Islet precursor cell (in vitro differentiated cells): Measurements from ENCODE around the gene UNC93A.
"Not testable (repeated sequence)": the region's sequence is repeated elsewhere in the genome, so short reads cannot be mapped to it uniquely, and the experiment has no call there.

Experiments used
- DNase-seq: peaks from one replicate; pipeline ENCODE4 v3.0.0-alpha.2; 2018

Gene UNC93A

DNA sequence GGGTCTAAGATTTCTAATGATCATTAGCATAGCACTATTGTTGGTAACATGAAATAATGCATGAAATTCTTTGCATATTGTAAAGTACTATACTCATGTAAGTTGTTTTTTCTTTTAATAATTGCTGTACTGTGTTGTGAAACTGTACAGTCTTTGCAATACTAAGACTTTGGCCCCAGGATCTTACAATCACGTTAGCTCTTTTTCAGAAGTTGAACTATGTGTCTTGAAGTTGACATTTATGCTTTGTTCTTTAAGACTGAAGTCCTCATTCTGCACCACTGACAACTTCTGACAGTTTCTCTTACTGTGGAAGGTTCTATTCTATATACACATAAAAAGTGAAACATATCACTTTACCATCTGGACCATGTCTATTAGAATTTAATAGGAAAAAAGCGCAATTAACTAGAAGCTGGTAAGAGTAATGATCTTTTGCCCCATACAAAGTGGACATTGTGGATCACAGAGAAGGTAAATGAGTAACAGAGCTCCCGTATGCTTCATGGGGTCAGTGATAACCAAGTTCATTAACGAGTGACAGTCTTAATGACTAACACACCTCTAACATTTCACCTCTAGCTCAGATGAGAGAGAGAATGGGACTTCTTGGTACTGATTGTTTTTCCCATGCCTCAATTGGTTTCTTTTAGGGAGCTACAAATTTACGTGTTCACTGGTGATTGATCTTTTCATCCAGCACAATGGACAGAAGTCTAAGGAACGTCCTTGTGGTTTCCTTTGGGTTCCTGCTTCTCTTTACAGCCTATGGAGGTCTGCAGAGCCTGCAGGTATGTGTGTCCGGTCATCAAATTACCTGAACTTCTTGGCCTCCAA lies at the start of gene UNC93A:
Gene UNC93A (plus strand): TSS at position 530 of the 837 bp plus-strand sequence. CDS start 175 bp downstream, at position 705.
- DNase-seq = no peak

DNA sequence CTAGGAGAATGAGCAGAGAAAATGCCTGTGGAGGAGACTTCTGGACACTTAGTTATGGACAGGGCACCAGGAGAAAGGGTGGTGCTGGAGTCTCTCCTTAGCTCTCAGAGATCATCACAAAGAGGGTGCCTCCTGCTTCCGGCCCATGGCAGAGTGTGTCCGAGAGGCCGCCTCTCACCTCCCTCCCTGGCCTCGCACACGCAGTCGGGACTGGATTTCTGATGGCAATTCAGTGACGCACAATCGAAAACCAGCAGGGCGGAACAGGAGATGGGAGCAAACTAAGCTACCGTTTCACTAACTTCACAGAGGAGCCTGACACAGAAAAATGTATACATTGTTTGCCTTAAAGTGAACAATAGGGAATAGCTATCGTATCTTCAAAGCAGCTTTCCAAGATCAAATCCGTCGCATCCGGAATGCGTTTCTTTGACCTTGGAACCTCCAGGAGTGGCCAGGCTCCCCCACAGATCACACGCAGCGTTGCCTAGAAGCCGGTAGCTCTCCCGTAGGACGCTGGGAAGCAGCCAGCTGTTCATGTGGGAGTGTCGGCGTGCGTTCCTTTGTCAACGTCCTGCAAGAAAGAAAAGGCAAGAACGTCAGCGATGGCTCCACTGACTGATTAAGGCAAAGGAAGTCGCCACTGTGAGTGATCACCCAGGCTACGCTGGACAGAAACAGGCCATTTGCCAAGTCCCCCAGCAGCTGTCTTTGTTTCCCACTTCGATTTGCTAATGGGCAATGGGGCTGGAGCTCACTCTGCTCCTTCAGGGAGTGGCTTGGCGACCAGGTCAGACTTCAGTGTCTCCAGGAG lies 49.6 kb upstream of the UNC93A start:
- not testable (repeated sequence) for DNase-seq

DNA sequence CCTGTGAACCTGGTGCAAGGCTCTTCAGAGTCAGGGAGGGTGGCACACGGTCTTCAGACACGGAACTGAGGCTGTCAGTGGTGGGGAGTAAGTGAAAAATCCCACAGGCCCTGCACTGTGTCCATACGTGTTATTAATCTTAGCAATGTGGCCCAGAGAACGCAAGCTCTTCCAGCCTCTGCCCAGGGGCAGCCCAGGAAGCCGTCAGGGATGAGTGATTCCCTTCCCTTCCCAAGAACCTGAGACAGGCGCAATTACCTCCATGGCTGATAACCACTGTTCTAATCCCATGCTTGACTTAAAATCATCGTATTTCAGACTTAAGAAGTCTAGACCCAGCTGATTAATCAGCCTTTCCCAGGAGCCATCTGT lies 49.0 kb upstream of the UNC93A start:
- not testable (repeated sequence) for DNase-seq

DNA sequence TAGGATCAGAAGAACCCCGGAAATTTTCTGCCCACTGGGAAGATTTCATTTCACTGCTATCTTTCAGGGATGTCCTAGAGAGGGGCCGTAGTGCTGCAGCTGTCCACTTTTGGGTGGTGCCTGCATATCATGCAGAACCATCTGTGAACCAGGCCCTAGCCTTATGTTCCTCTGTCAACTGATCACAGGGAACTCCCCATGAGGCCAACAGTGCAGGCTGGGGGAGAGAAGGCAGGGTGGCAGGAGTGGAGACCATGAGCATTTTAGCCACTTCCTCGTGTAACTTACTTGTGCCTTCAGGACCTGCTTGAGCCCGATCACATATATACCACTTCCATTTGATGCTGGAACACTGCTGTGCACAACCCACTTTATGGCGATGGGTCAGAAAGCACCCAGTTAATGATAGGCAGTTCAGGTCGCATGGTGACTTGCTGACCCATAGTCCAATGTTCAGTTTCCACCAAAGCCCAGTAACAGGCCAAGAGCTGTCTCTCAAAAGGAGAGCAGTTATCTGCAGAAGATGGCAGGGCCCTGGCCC lies 48.5 kb upstream of the UNC93A start:
- DNase-seq = not testable (repeated sequence)

DNA sequence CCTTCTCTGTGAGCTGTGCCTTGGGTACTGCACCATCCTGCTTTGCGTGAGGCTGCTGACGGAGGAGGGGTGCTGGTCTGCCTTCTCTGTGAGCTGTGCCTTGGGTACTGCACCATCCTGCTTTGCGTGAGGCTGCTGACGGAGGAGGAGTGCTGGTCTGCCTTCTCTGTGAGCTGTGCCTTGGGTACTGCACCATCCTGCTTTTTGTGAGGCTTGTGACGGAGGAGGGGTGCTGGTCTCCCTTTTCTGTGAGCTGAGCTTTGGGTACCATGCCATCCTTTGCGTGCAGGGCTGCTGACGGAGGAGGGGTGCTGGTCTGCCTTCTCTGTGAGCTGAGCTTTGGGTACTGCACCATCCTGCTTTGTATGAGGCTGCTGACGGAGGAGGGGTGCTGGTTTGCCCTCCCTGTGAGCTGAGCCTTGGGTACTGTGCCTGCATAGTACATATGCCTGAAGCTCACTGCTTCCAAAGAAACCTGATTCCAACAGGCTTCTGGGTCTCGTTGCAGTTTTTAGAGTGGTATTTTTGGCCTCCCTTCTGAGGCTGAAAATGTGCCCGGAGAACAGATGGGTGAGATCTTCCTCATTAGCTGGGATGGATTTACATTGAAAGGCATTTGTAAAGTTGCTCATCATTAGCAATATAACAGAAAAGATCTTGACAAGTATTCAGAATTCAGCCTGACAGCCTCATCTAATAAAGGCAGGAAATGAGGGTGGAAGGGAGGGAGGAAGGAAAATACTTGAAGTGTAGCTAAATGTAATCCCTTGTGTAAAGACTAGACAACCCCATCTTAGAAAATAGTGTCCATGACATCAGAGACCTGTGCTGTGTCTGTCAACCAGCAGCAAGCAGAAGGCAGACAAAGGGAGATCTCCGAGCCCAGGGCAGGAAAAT lies 46.8 kb upstream of the UNC93A start:
- DNase-seq = no peak

DNA sequence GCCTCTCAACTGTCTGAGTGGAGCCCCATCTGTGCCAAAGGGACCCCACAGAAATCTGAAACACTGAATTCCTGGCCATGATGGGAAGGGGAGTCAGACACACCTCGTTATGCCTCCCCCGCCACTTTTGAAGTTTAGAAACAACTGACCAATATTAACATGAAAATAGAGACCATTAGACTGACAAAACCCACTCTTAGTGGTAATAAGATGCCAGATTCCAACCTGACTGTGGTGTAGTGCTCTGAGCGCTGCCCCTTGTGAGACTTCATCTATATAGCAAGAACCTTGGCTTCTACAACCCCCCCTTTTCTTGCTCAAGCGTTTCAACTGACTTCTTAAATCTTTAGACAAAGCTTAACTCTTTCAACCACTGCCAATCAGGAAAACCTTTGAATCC lies 46.1 kb upstream of the UNC93A start:
- DNase-seq = no peak

DNA sequence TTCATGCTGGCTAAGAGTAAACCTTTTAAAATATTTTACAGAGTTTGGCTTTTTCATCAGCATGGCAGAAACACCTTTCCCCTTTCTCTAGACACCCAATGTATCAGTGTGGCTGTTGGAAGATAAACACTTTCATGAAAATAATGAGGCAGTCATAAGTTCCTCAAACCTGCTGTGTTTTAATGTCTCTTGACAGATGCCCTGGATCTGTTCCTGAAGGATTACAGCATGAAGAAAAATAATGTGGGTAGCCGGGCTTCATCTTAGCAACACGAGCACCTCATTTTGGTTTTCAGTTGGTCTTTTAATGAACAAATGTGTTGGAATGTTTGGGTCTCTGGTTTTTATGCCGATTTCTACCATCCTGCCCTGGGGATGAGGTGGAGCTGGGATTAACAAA lies 45.5 kb upstream of the UNC93A start:
- no peak for DNase-seq

DNA sequence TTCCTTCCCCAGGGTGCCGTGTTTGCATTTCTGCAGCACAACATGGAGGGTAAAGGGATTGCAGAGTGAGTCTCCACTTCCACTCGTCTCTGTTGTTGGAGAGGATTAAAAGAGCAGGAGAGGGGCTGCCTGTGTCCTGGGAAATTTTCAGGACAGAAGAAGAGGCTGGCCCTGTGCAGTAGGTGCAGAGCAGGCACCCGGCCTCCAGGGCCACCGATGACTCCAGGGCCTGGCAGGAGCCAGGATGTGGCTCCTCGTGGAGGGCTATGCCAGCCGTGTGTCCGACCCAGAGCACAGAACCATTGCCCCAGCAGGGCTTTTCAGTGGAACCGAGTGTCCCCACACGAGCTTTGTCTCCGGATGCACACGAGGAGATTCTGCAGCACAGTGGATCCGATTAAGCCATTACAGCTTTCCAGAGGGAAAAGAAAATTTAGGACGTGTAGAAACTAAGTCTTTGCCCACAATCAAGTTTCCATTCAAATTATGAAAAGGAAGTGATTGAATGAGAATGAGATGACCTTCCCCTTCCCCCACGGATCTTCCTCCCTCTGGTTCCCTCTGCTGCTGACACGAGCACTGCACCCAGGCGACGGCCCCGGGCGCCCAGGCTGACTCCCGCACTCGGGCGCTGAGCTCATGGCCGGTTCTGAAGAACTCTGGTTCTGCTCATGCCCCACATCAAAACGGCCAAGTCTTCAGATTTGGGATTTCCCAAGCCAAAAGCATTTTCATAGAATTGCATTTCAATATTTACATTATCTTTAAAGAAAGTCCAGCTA lies 43.1 kb upstream of the UNC93A start:
- DNase-seq = no peak

DNA sequence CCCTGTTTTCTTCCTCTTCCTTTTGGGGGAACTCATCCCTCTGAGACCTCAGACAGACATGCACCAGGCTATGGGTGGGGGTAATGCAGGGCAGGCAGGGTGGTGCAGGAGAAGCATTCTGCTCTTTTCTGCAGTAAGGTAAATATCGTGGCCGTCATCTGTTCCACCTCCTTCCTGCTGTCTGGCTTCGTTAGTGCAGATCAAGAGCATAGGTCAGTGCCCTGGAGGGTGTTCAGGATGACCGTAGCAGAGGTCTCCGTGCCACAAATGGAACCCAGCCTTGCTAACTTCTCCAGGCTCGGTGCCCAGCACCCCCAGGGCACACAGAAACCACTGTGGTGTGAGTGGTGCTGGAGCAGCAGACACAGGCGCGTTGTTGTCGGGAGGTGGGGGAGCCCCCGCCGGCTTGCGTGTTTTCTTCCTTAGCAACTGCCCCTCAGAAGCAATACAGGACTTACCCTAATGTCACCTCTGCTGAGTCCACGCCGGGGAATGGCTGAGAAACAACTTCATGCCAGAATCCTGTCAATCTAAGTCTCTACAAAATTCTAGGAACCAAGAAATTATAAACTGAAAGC lies 42.1 kb upstream of the UNC93A start:
- not testable (repeated sequence) for DNase-seq

DNA sequence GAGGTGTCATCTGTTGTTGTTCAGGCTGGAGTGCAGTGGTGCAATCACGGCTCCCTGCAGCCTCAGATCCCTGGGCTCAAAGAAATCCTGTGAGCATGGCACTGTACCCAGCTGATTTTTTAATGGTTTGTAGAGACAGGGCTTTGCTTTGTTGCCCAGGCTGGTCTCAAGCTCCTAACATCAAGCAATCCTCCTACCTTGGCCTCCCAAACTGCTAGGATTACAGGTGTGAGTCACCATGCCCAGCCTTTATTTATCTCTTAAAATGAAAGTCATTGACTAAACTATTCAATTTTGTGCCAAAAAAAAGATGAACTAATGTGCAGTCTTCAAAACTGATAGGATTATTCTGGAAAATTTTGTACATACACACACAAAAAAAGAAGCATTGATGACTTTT lies 38.8 kb upstream of the UNC93A start:
- DNase-seq = no peak

DNA sequence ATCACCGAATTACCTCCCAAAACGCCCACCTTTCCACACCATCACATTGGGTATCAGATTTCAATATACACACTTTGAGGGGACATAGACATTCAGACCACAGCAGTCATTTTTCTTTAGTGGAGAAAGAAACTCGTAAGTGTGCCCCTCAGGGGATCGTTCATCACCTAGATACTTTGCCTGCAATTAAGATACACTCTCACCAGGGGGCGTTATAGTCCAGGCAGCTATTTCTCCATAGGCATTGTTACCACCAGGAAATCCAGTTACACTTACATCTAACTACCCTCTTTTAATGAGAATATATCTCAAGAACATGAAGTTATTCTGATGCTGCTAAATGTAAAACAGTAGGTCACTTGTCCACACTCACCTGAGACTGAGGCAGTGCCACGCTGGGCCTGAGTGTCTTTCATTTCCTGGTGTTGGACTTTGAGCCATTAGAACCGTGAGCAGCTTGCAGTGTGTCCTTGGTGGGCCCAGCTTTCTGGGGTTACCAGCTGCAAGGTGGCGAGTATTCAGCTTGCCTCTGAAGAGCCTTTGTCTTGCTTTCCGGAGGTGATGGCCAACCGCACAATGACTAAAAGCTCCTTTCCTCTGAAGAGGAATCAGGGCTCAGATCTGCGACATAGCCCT lies 35.1 kb upstream of the UNC93A start:
- DNase-seq = no peak

DNA sequence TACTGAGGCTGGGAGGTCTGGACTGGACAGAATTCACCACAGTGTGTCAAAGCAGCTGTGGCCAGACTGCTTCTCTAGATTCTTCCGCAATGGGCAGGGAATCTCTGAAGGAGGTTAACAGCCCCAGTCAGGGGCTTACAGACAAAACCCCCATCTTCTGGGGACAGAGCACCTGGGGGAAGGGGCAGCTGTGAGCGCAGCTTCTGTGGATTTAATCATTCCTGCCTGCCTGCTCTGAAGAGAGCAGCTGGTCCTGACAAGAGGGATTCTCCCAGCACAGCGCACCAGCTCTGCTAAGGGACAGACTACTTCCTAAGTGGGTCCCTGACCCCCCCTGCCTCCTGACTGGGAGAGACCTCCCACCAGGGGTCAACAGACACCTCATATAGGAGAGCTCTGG lies 32.5 kb upstream of the UNC93A start:
- DNase-seq = no peak

DNA sequence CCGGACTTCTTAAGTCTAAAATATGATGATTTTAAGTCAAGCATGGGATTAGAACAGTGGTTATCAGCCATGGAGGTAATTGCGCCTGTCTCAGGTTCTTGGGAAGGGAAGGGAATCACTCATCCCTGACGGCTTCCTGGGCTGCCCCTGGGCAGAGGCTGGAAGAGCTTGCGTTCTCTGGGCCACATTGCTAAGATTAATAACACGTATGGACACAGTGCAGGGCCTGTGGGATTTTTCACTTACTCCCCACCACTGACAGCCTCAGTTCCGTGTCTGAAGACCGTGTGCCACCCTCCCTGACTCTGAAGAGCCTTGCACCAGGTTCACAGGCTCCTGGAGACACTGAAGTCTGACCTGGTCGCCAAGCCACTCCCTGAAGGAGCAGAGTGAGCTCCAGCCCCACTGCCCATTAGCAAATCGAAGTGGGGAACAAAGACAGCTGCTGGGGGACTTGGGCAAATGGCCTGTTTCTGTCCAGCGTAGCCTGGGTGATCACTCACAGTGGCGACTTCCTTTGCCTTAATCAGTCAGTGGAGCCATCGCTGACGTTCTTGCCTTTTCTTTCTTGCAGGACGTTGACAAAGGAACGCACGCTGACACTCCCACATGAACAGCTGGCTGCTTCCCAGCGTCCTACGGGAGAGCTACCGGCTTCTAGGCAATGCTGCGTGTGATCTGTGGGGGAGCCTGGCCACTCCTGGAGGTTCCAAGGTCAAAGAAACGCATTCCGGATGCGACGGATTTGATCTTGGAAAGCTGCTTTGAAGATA lies 24.9 kb upstream of the UNC93A start:
- DNase-seq = not testable (repeated sequence)

DNA sequence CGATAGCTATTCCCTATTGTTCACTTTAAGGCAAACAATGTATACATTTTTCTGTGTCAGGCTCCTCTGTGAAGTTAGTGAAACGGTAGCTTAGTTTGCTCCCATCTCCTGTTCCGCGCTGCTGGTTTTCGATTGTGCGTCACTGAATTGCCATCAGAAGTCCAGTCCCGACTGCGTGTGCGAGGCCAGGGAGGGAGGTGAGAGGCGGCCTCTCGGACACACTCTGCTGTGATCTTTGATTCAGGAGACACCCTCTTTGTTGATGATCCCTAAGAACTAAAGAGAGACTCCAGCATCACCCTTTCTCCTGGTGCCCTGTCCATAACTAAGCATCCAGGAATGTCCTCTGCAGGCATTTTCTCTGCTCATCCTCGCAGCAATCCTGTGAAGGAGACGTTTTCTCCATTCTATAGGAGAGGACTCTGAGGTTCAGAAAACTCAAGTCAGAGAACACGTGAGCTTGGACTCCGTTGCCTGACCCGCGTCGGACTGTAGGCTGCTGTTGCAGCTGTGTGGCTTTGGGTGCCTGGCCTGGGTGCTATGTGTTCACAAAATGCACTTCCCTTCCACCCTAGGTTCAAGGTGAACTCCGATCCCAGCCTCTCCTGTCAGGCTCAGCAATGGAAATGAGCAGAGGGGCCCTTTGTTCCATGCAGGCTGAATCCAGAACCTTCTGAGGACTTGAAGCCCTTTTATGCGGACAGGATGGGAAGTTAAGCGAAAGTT lies 24.1 kb upstream of the UNC93A start:
- DNase-seq = no peak

DNA sequence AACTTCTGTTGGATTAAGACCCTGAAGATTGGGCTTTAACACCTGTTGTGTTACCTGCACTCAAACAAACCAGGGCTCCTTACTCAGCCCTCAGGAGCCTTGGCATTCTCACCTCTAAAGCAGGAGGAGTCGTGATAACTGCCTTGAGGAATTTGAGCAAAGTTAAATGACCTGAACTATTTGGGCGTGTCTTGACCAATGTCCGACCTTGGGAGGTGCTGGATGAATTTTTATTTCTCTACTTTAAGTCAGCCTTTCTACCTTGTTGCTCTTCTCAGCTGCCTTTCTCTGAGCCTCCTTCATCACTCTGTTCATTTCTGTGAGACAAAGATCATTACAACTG lies 23.6 kb upstream of the UNC93A start:
- DNase-seq = not testable (repeated sequence)

DNA sequence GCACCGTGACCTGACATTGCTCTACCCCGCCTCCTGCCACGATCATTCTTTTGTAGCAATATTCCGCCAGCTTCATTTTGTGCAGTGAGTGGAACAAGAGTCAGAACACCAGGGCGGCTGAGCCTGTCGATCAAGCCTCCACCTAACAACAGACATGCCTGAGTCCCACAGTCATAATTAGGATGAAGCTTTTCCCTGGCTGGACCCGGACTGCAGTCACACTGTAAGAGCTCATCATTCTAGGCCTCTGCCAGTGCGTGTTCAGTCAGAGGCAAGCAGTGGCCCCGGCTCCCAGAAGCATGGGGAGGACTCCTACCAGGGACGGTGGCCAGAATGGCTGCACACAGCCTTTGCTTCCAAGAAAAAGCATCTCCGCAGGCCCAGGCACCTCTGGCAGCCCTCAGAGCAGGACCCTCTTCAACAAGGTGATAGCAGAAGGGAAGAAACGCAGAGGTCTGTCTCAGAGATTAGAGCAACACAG lies 23.2 kb upstream of the UNC93A start:
- peak; percentile 64 for DNase-seq

DNA sequence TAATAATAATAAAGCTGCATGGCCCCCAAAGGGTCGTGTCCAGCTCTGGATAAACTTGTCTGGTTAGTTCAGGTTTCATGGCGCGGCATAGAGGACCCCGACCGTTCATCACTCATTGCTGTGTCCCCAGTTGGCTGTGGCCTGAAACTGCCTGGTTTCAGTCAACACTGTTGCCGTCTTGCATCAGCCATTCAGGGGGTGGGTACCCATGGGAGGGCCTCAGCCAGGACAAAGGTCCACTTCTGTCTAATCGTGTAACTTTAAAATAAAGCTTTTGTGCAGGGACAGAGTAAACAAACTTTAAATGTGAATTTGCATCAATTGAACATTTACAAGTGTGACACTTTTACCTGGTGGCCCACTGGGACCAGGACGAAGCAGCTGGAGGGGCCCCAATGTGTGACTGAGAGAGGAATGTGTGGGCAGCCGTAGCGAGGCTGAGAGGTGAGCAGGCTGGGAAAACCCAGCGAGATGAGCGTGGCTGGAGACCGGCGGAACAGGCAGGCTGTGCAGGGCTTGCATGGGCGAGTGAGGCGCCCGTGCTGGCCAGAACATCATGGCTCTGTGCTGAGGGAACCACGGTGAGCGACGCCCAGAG lies 22.3 kb upstream of the UNC93A start:
- no peak for DNase-seq

DNA sequence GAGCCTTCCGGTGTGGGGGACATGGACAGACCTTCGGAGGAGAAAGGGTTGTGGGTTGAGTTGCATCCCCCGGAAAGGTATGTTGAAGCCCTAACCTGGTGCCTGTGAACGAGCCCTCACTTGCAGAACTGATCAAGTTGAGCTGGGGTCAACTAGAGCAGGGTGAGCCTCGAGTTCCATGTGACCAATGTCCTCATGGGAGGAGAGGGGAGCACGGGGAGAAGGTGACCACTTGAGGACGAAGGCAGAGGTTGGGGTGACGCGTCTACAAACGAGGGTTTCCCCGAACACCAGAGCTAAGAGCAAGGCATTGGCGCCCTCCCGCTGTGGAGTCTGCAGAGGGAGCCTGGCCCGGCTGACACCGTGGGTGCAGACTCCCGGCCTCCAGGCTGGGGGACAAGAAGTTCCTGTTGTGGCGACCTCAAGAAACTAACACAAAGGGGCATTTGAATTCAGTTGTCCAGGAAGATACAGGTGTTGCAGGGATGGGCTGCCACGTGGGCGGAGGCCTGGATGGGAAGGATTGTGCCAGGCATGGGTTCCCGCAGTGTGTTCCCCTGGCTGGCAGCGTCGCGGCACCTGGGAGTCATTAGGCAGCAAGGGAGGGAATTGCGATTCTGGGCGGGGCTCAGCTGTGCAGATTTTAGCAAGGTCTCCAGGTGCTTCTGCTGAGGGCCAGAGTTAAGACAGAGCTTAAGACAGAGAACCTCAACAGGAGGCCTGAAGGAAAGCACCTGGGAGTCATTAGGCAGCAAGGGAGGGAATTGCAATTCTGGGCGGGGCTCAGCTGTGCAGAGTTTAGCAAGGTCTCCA lies 20.4 kb upstream of the UNC93A start:
- no peak for DNase-seq
